K562 (cell line): ENCODE data around the gene C19orf12. TPM values are rescaled to one million over a fixed set of nuclear protein-coding genes. Genes with fewer than 3 reads are reported as not detected.

Experiments
- ATAC-seq: fragments of 200-7000 bp; cut with Tn5 transposase; 3 replicates; pipeline ENCODE4 v1.9.1; 2020; ENCODE audit warnings: moderate library complexity
- BruUV-seq: library from RNA; stranded (reverse); fragments of 400-500 nt; replicated peaks from 2 replicates; lab custom pipeline; 2021; lab: Mats Ljungman, UMichigan
- CTCF ChIA-PET: fragments of 300-600 bp; formaldehyde crosslinking; extraction: SDS; loops from one replicate; lab custom pipeline; 2021; ENCODE audit warnings: low intra/inter-chr PET ratio; lab: Yijun Ruan, JAX
- POLR2A ChIA-PET: fragments of 300-600, 350-650 bp; sonication (Branson Sonifier 250); formaldehyde crosslinking; extraction: SDS; loops from one replicate; lab custom pipeline; 2021; ENCODE audit warnings: antibody characterized with exemption, inconsistent platforms; lab: Yijun Ruan, JAX
- DNase-seq, 4 experiments: peaks; one replicate each; pipeline versions ENCODE4 v3.0.0 to v3.0.0-alpha.2; 2011 to 2018; ENCODE audit warnings: low spot score in 3 of 4, mixed read lengths in 3 of 4; ENCODE audit errors: extremely low read depth in 1 of 4
- FAIRE-seq: peaks from 2 replicates; lab custom pipeline; 2011; peaks lifted over from hg19 to GRCh38; lab: Jason Lieb, UNC
- H2AFZ ChIP-seq: 2 replicates; pipeline ENCODE4 v1.6.0; 2011; ENCODE audit warnings: low read depth, low read length, control low read depth, inconsistent platforms
- H3K27ac ChIP-seq: fragments of 200-600 bp; 3 replicates; pipeline ENCODE4 v1.8.0; 2011; ENCODE audit warnings: low read depth, mild to moderate bottlenecking, control low read depth, inconsistent platforms, low read length, moderate library complexity, mixed read lengths; ENCODE audit errors: extremely low read depth
- H3K27me3 ChIP-seq, 2 experiments: fragments of 300-600 bp in 1 of 2; 2 replicates in 1 of 2; 3 replicates in 1 of 2; pipeline versions ENCODE4 v1.6.0 to v1.8.0; 2011; ENCODE audit warnings: inconsistent platforms in 2 of 2, low read length in 2 of 2, mild to moderate bottlenecking in 1 of 2, mixed read lengths in 1 of 2, moderate library complexity in 1 of 2; ENCODE audit not compliant: control insufficient read depth in 2 of 2, insufficient read depth in 2 of 2
- H3K36me3 ChIP-seq: fragments of 300-600 bp; 3 replicates; pipeline ENCODE4 v1.8.0; 2011; ENCODE audit warnings: mild to moderate bottlenecking, low read length, inconsistent platforms; ENCODE audit not compliant: control insufficient read depth, insufficient read depth
- H3K4me1 ChIP-seq, 2 experiments: fragments of 200-600 bp in 1 of 2; replicated peaks in 1 of 2; 2 replicates in 1 of 2; 3 replicates in 1 of 2; pipeline versions ENCODE4 v1.5.1 to v1.8.0; 2011; ENCODE audit warnings: inconsistent platforms in 2 of 2, low read length in 2 of 2, mild to moderate bottlenecking in 1 of 2, mixed read lengths in 1 of 2, moderate library complexity in 1 of 2; ENCODE audit not compliant: control insufficient read depth in 2 of 2, insufficient read depth in 2 of 2
- H3K4me2 ChIP-seq: 2 replicates; pipeline ENCODE4 v1.6.1; 2011; ENCODE audit warnings: low read length, control low read depth, inconsistent platforms, mixed read lengths; ENCODE audit not compliant: insufficient read depth
- H3K4me3 ChIP-seq: fragments of 200-600 bp; sonication (generic), shearing (Covaris generic); 2 replicates; pipeline ENCODE4 v1.5.1; 2016; ENCODE audit warnings: control low read depth, inconsistent platforms
- H3K79me2 ChIP-seq: fragments of 200-600 bp; 3 replicates; pipeline ENCODE4 v1.8.0; 2011; ENCODE audit warnings: low read length, inconsistent platforms; ENCODE audit not compliant: control insufficient read depth, insufficient read depth
- H3K9ac ChIP-seq, 2 experiments: 2 replicates each; pipeline versions ENCODE4 v1.6.0 to v1.6.1; 2011; ENCODE audit warnings: low read depth in 2 of 2, low read length in 2 of 2, control low read depth in 1 of 2, inconsistent platforms in 1 of 2, mild to moderate bottlenecking in 1 of 2, mixed read lengths in 1 of 2; ENCODE audit not compliant: insufficient read depth in 1 of 2
- H3K9me1 ChIP-seq: one replicate; pipeline ENCODE4 v1.6.0; 2011; ENCODE audit warnings: inconsistent platforms, mild to moderate bottlenecking, low read length, moderate library complexity; ENCODE audit not compliant: control insufficient read depth, insufficient read depth
- H3K9me3 ChIP-seq: replicated peaks from 2 replicates; pipeline ENCODE4 v1.5.1; 2011; ENCODE audit warnings: low read depth, low read length, inconsistent platforms; ENCODE audit not compliant: control insufficient read depth, insufficient read depth
- H4K20me1 ChIP-seq: replicated peaks from 2 replicates; pipeline ENCODE4 v1.6.1; 2011; ENCODE audit warnings: low read length, inconsistent platforms, mixed read lengths; ENCODE audit not compliant: control insufficient read depth, insufficient read depth
- RBFOX2 ChIP-seq: fragments of 200-400 bp; formaldehyde crosslinking; IDR thresholded peaks from 2 replicates; pipeline ENCODE4 v1.6.1; 2017; ENCODE audit warnings: low read depth, mild to moderate bottlenecking, low read length, moderate library complexity
- SOX6 ChIP-seq: fragments of 450-650 bp; IDR thresholded peaks from 2 replicates; pipeline ENCODE4 v1.6.1; 2014; ENCODE audit warnings: mild to moderate bottlenecking
- ZBTB33 ChIP-seq: sonication (generic); formaldehyde crosslinking; IDR thresholded peaks from 2 replicates; pipeline ENCODE4 v1.8.1; 2023; ENCODE audit warnings: mild to moderate bottlenecking, missing genetic modification reagents
- WGBS: fragments of 100-300 bp; shearing (Covaris generic); methylation state at CpG from one replicate; pipeline ENCODE4 v1.1.6; 2016; ENCODE audit warnings: low coverage, mixed read lengths; ENCODE audit not compliant: insufficient coverage; ENCODE audit errors: missing lambda C conversion rate; 5-methylcytosine and 5-hydroxymethylcytosine counted together
- in situ Hi-C: fragments of 300-500 bp; cut with MboI; formaldehyde crosslinking; loops from 4 replicates; pipeline ENCODE4 v1.15.0; 2018; ENCODE audit warnings: inconsistent platforms, mixed read lengths
- intact Hi-C: fragments of 100-400 bp; cut with micrococcal nuclease; formaldehyde crosslinking; loops from 2 replicates; pipeline ENCODE4 v1.14.2; 2022
- polyA plus RNA-seq, 8 experiments: library from polyadenylated mRNA; depleted of rRNA in 4 of 8; stranded (reverse) in 5 of 8; unstranded in 3 of 8; fragments of >200 nt; fragmentation: Nextera tagmentation in 2 of 8; fragmentation: Illumina TruSeq in 1 of 8; extraction: Ambion mirVana in 2 of 8; extraction: Trizol in 1 of 8; gene quantifications; 2 replicates each; pipeline versions ENCODE4 v1.2.1 to v1.2.3, GENCODE V29; 2011 to 2014; ENCODE audit warnings: inconsistent platforms in 1 of 8, missing spikeins in 1 of 8
- total RNA-seq, 7 experiments: library from RNA; depleted of rRNA in 6 of 7; stranded (reverse); fragments of >200 nt in 6 of 7; fragmentation: Illumina TruSeq in 2 of 7; extraction: Trizol in 2 of 7; gene quantifications; 2 replicates each; pipeline versions ENCODE4 v1.2.1 to v1.2.3, GENCODE V29; 2011 to 2021; ENCODE audit warnings: low replicate concordance in 1 of 7
- TF ChIP-seq, protein P1 (sequence below): fragments of 250-450 bp; sonication (Bioruptor Pico); IDR thresholded peaks from 2 replicates; pipeline ENCODE4 v1.8.0; 2021; ENCODE audit warnings: moderate library complexity, mild to moderate bottlenecking, inconsistent platforms
- TF ChIP-seq, protein P2 (sequence below): fragments of 450-650 bp; IDR thresholded peaks from 2 replicates; pipeline ENCODE4 v1.6.1; 2016; ENCODE audit warnings: antibody characterized with exemption

C19orf12 gene
- total and polyA plus RNA-seq, 9 of the 15 experiments (the other 6 are each of a cell fraction or from before 2014, with no cell fraction given): 1.9 to 14.5 (median 10.2) TPM

DNA sequence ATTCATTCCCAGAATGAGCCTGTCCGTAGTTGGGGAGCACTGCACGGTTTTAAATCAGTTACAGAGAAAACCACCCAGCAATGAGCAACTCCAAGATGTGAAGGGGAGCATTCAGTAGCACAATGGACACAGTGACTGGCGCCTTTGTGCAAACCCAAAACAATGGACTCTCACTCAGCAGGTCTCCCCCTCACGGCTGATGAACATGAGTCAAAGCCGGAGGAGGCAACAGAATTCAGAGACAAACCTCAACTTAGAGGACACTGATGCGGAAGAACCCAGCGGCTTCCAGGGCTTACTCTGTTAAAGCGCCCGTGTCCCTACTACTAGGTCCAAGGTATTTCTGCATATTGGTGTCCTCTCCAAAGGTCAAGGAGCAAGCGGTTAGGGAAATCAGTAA, 32.1 kb downstream of the C19orf12 start:
- no peaks in the 10 kb centered on the region for H3K9me3 ChIP-seq
- H2AFZ ChIP-seq: peak overlapping the region; percentile 74; the same call in 1 of the 2 replicates
- H3K27me3 ChIP-seq: no peaks in the 10 kb centered on the region
- no peaks in the 10 kb centered on the region for H3K79me2 ChIP-seq
- TF ChIP-seq ZBTB33 (CRISPR knock-in tag): peak; percentile 50; the same call in 1 of the 2 replicates
- TF ChIP-seq, protein P1, sequence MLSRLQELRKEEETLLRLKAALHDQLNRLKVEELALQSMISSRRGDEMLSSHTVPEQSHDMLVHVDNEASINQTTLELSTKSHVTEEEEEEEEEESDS (CRISPR knock-in tag): no peak
- TF ChIP-seq SOX6: peak; percentile 83
- TF ChIP-seq, protein P2, sequence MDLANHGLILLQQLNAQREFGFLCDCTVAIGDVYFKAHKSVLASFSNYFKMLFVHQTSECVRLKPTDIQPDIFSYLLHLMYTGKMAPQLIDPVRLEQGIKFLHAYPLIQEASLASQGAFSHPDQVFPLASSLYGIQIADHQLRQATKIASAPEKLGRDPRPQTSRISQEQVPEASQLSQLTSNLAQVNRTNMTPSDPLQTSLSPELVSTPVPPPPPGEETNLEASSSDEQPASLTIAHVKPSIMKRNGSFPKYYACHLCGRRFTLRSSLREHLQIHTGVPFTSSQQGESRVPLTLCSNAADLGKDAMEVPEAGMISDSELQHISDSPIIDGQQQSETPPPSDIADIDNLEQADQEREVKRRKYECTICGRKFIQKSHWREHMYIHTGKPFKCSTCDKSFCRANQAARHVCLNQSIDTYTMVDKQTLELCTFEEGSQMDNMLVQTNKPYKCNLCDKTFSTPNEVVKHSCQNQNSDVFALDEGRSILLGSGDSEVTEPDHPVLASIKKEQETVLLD: no peak
- no peak for TF ChIP-seq RBFOX2
- BruUV-seq: no TSS peak
- no peak overlapping the region for H3K4me2 ChIP-seq
- intact Hi-C loops: no loop called here
- 46% methylated on average over 10 of the region's 10 CpGs for WGBS
- no peaks in the 10 kb centered on the region for H3K36me3 ChIP-seq
- CTCF ChIA-PET: no interaction called here
- no peaks in the 10 kb centered on the region for H4K20me1 ChIP-seq
- no peak overlapping the region for H3K9ac ChIP-seq
- no peak overlapping the region for H3K27ac ChIP-seq
- peaks cover 15 to 28% of the 10 kb centered on the region in 2 experiments; a peak in 4 of 5 replicates for H3K4me1 ChIP-seq
- POLR2A ChIA-PET: interaction anchor here (0.5 to 1.0 kb wide), 2 partner anchors 14 to 18 kb away, joined by 3 read pairs; partner anchors contain the start of gene PLEKHF1
- FAIRE-seq (no peak), DNase-seq (peak in 1 of 4 experiments; percentile 30), ATAC-seq (peak; percentile 2; the same call in 2 of the 3 replicates)
- in situ Hi-C loops: no loop called here
- H3K4me3 ChIP-seq: no peak overlapping the region
- no peaks in the 10 kb centered on the region for H3K9me1 ChIP-seq
